ENCODE results near the gene MTF1.
A peak's percentile ranks its signal among the peaks of the same experiment; 100 is the strongest.
"Not testable (repeated sequence)": the region's sequence is repeated elsewhere in the genome, so short reads cannot be mapped to it uniquely, and the experiment has no call there.

Gene MTF1

GRCh38 chr1:37859507-37860345, at the start of gene MTF1:
TSS of gene MTF1 (minus strand) at chr1:37859592. CDS start at chr1:37857658, 1,934 bp downstream.
- FAIRE-seq (peak; percentile 96), DNase-seq (ENCODE audit: extremely low spot score, insufficient read length, low read depth) (peak; percentile 99)

- not testable (repeated sequence) for FAIRE-seq; DNase-seq (ENCODE audit: extremely low spot score, insufficient read length, low read depth)
Measured at GRCh38 chr1:37908531-37908930, 49.1 kb upstream of the MTF1 start.

- FAIRE-seq; DNase-seq (ENCODE audit: extremely low spot score, insufficient read length, low read depth): not testable (repeated sequence)
Measured at GRCh38 chr1:37907416-37908125, 48.2 kb upstream of the MTF1 start.

GRCh38 chr1:37906591-37906990, 47.2 kb upstream of the MTF1 start:
- DNase-seq (ENCODE audit: extremely low spot score, insufficient read length, low read depth); FAIRE-seq: not testable (repeated sequence)

- FAIRE-seq (no peak), DNase-seq (ENCODE audit: extremely low spot score, insufficient read length, low read depth) (no peak)
Measured at GRCh38 chr1:37905727-37906126, 46.3 kb upstream of the MTF1 start.

- not testable (repeated sequence) for DNase-seq (ENCODE audit: extremely low spot score, insufficient read length, low read depth); FAIRE-seq
Measured at GRCh38 chr1:37903921-37904320, 44.5 kb upstream of the MTF1 start.

GRCh38 chr1:37902983-37903382, 43.6 kb upstream of the MTF1 start:
- DNase-seq (ENCODE audit: extremely low spot score, insufficient read length, low read depth) (no peak), FAIRE-seq (no peak)

GRCh38 chr1:37901893-37902225, 42.5 kb upstream of the MTF1 start:
- DNase-seq (ENCODE audit: extremely low spot score, insufficient read length, low read depth) (no peak), FAIRE-seq (no peak)

- DNase-seq (ENCODE audit: extremely low spot score, insufficient read length, low read depth) (peak; percentile 38), FAIRE-seq (peak; percentile 96)
Measured at GRCh38 chr1:37901191-37901892, 42.0 kb upstream of the MTF1 start.

GRCh38 chr1:37897563-37897962, 38.2 kb upstream of the MTF1 start:
- DNase-seq (ENCODE audit: extremely low spot score, insufficient read length, low read depth); FAIRE-seq: not testable (repeated sequence)

- no peak for DNase-seq (ENCODE audit: extremely low spot score, insufficient read length, low read depth)
- no peak for FAIRE-seq
Measured at GRCh38 chr1:37893673-37894072, 34.3 kb upstream of the MTF1 start.

GRCh38 chr1:37892151-37893047, 33.0 kb upstream of the MTF1 start:
- DNase-seq (ENCODE audit: extremely low spot score, insufficient read length, low read depth) = no peak
- FAIRE-seq = no peak

- DNase-seq (ENCODE audit: extremely low spot score, insufficient read length, low read depth) (no peak), FAIRE-seq (peak; percentile 70)
Measured at GRCh38 chr1:37890378-37891014, 31.1 kb upstream of the MTF1 start.

GRCh38 chr1:37888022-37888700, 28.8 kb upstream of the MTF1 start:
- DNase-seq (ENCODE audit: extremely low spot score, insufficient read length, low read depth) = no peak

GRCh38 chr1:37884145-37884544, 24.8 kb upstream of the MTF1 start:
- FAIRE-seq (no peak), DNase-seq (ENCODE audit: extremely low spot score, insufficient read length, low read depth) (no peak)

More at GRCh38 chr1:37888022-37888700, 28.8 kb upstream of the MTF1 start:
- no peak for FAIRE-seq

- DNase-seq (ENCODE audit: extremely low spot score, insufficient read length, low read depth) = no peak
- no peak for FAIRE-seq
Measured at GRCh38 chr1:37883671-37884070, 24.3 kb upstream of the MTF1 start.

GRCh38 chr1:37879865-37880264, 20.5 kb upstream of the MTF1 start:
- DNase-seq (ENCODE audit: extremely low spot score, insufficient read length, low read depth) = no peak

GRCh38 chr1:37878071-37878470, 18.7 kb upstream of the MTF1 start:
- no peak for FAIRE-seq
- DNase-seq (ENCODE audit: extremely low spot score, insufficient read length, low read depth) = no peak

More at GRCh38 chr1:37879865-37880264, 20.5 kb upstream of the MTF1 start:
- FAIRE-seq = no peak

GRCh38 chr1:37875833-37876232, 16.4 kb upstream of the MTF1 start:
- DNase-seq (ENCODE audit: extremely low spot score, insufficient read length, low read depth) (no peak), FAIRE-seq (no peak)
